ENCODE results near the gene CALM1. TPM values are rescaled to one million over a fixed set of nuclear protein-coding genes. Genes with fewer than 3 reads are reported as not detected.

The CALM1 gene
- total and polyA plus RNA-seq, 4 donors: 146 to 517 (median 166) TPM

- Histone ChIP-seq H3K4me1 (ENCODE audit: control insufficient read depth in 4 of 4, insufficient read depth in 4 of 4, low read length in 3 of 4) (peaks cover 0 to 1% (median under 1%) of the 10 kb centered on the region in 4 donors), H3K27me3 (ENCODE audit: control insufficient read depth in 4 of 4, insufficient read depth in 4 of 4, low read length in 3 of 4) (no peaks in the 10 kb centered on the region), H3K36me3 (ENCODE audit: control insufficient read depth in 4 of 4, insufficient read depth in 3 of 4, low read depth in 1 of 4, low read length in 3 of 4) (peaks cover 18 to 56% (median 46%) of the 10 kb centered on the region in 4 donors), H3K27ac (ENCODE audit: low read depth in 1 of 2, low read length in 2 of 2) (no peak overlapping the region), H3K9me3 (ENCODE audit: control insufficient read depth in 4 of 4, low read length in 3 of 4) (no peaks in the 10 kb centered on the region), H3K9ac (ENCODE audit: low read depth in 1 of 2, low read length in 2 of 2) (no peak overlapping the region), H3K4me3 (ENCODE audit: low read depth in 1 of 3, low read length in 3 of 3) (no peak overlapping the region)
- 86% methylated on average over 4 of the region's 4 CpGs for WGBS
- TF ChIP-seq ATF3 (IDR thresholded peaks at IDR 0.05) (no peak), FOXA2 (IDR thresholded peaks at IDR 0.05) (no peak), TAF1 (conservative IDR thresholded peaks at IDR 0.05) (no peak), REST (IDR thresholded peaks at IDR 0.05) (no peak), ZBTB33 (IDR thresholded peaks at IDR 0.05) (no peak), CTCF (IDR thresholded peaks at IDR 0.05; ENCODE audit: low read depth, low read length, missing input control) (no peak)
- DNase-seq (ENCODE audit: low spot score): no peak
These were observed 8.9 kb downstream of the CALM1 start for GRCh38 chr14:90405755-90406154.

GRCh38 chr14:90406384-90406798 lies 9.6 kb downstream of the CALM1 start:
- H3K4me3 ChIP-seq (ENCODE audit: low read depth in 1 of 3, low read length in 3 of 3): no peak overlapping the region
- no peak overlapping the region for H3K27ac ChIP-seq (ENCODE audit: low read depth in 1 of 2, low read length in 2 of 2)
- 90% methylated on average over 3 of the region's 3 CpGs for WGBS
- DNase-seq (ENCODE audit: low spot score): no peak
- H3K4me1 ChIP-seq (ENCODE audit: control insufficient read depth in 4 of 4, insufficient read depth in 4 of 4, low read length in 3 of 4): no peaks in the 10 kb centered on the region
- TF ChIP-seq YY1 (IDR thresholded peaks at IDR 0.05) (no peak), REST (IDR thresholded peaks at IDR 0.05) (no peak), TAF1 (conservative IDR thresholded peaks at IDR 0.05) (no peak), RAD21 (IDR thresholded peaks at IDR 0.05) (no peak), NR2F2 (IDR thresholded peaks at IDR 0.05) (no peak), FOXA1 (IDR thresholded peaks at IDR 0.05) (no peak)
- H3K36me3 ChIP-seq (ENCODE audit: control insufficient read depth in 4 of 4, insufficient read depth in 3 of 4, low read depth in 1 of 4, low read length in 3 of 4): peaks cover 16 to 54% (median 45%) of the 10 kb centered on the region in 4 donors
- H3K9ac ChIP-seq (ENCODE audit: low read depth in 1 of 2, low read length in 2 of 2): no peak overlapping the region
- H3K27me3 ChIP-seq (ENCODE audit: control insufficient read depth in 4 of 4, insufficient read depth in 4 of 4, low read length in 3 of 4): no peaks in the 10 kb centered on the region
- H3K9me3 ChIP-seq (ENCODE audit: control insufficient read depth in 4 of 4, low read length in 3 of 4): no peaks in the 10 kb centered on the region
